Activated T-helper 17 cell treated with anti-CD3 and anti-CD28 coated beads, Interleukin-2, amount 50 U/mL, for 72 hours (primary cell): ENCODE results near the gene COQ4. TPM values are rescaled to one million over a fixed set of nuclear protein-coding genes. Genes with fewer than 3 reads are reported as not detected.

ENCODE experiments used
- ATAC-seq: fragments of 150-1000 bp; cut with Tn5 transposase; replicated peaks from 2 replicates; pipeline ENCODE4 v1.10.0; 2021; ENCODE audit warnings: mild to moderate bottlenecking, moderate library complexity
- H3K27ac Mint-ChIP-seq: one replicate; pipeline ENCODE4 v1.8.0; 2022; ENCODE audit warnings: mixed read lengths
- H3K27me3 Mint-ChIP-seq: one replicate; pipeline ENCODE4 v1.8.0; 2022; ENCODE audit warnings: mixed read lengths
- H3K36me3 Mint-ChIP-seq: one replicate; pipeline ENCODE4 v1.8.0; 2022; ENCODE audit warnings: low read depth, mild to moderate bottlenecking, mixed read lengths
- H3K4me1 Mint-ChIP-seq: one replicate; pipeline ENCODE4 v1.8.0; 2022; ENCODE audit warnings: mixed read lengths
- H3K4me3 Mint-ChIP-seq: one replicate; pipeline ENCODE4 v1.8.0; 2022; ENCODE audit warnings: mild to moderate bottlenecking, mixed read lengths
- H3K9me3 Mint-ChIP-seq: one replicate; pipeline ENCODE4 v1.8.0; 2022; ENCODE audit warnings: mixed read lengths
- total RNA-seq, 2 donors: library from RNA; stranded (reverse); gene quantifications; one replicate each; pipeline ENCODE4 v1.2.3, GENCODE V29; 2022

The COQ4 gene
- total RNA-seq, 2 donors from 2014 or later = 30.8 to 44.4 TPM

DNA sequence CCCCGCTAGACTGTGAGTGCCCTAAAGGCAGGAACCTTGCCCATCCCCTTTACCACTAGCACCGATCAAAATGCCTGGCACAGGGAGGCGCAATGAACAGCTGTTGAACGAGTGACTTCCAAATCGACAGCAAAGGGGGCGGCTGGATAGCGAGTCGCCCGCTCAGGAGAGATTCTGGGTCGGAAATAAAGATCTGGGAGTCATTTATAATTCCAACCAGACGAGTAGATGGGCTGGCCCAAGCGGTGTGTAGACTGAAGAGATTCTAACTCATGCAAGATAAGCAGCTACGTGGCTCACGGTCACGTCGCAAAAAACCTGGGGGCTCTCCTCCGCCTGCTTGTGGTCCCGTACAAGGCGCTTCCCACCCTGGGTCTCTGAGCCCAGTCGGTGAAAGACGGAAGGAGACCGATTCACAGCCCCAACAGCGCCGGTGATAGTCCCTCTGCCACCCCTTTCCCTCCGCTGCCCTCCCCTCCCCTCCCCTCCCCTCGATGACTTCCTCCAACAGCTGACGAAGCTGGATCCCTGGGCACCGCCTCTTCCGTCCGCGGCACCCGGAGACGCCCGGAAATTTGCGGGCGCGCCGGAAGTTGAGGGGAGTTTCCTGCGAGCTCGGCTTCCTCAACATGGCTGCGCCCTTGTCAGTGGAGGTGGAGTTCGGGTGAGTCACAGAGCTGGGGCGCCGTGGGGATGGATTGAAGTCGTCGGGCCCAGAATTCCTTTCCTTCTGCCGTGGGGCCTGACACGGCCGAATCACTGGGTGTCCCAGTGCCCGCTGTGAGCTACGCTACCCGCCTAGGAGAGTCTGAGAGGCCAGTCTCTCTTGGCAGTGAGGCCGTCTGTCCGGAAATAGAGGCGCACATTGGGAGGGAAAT is 48.4 kb downstream of the COQ4 start, which contains the start of gene URM1:
TSS of gene URM1 (plus strand) at position 623 of the 878 bp plus-strand sequence. CDS start at position 630, 7 bp downstream.
- peak within 1 kb of the TSS; percentile 97 for H3K27ac Mint-ChIP-seq
- peaks cover 22% of the 10 kb centered on the region for H3K4me1 Mint-ChIP-seq
- ATAC-seq = peak; percentile 99
- no peaks in the 10 kb centered on the region for H3K9me3 Mint-ChIP-seq
- H3K36me3 Mint-ChIP-seq = peaks cover 34% of the 10 kb centered on the region
- peak within 1 kb of the TSS; percentile 98 for H3K4me3 Mint-ChIP-seq
- no peaks in the 10 kb centered on the region for H3K27me3 Mint-ChIP-seq

DNA sequence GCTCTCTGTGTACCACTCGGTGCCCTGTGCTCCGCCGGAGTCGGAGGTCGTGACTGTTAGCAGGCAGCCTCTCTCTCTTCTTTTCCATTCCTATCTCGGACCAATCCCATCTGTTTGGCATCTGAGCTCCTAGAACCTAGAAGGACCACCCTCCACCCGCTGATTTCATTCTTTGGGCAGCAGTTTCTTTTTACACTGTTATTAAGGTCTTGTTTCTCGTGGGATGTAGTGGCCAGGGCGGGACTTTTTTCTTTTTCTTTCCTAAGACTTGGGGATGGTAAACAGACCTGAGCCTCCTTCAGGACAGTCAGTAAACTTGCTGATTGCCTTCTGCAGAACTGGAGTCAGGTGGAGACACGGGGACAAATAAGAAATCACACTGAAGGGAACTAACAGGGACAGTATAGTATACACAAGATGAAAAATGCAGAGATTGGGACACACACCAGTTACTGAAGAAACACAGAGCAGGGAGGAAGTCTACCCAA is 49.0 kb downstream of the COQ4 start:
- ATAC-seq = no peak

DNA sequence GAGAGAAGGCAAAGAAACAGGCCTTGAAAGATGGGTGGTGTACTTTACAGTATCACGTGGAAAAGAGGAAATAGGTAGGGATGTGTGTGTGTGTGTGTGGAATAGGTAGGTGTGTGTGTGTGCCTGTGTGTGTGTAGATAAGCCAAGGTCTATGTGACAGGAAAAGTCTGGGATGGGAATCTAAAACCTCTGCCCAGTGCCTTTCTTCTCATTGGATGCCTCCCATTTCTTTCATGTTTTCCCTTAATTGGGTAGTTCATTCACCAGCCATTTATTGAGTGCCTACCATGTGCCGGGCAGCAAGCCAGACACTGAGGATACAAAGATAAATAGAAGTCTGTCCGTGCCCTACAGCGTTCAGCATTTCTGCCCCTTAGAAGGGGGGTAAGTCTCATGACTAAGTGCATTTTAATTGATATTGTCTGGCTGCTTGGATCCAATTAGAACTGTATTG is 49.6 kb downstream of the COQ4 start:
- Mint-ChIP-seq H3K4me1 (peaks cover 22% of the 10 kb centered on the region), H3K27ac (peak overlapping the region; percentile 97), H3K27me3 (no peaks in the 10 kb centered on the region), H3K9me3 (no peaks in the 10 kb centered on the region), H3K4me3 (peak overlapping the region; percentile 98), H3K36me3 (peaks cover 42% of the 10 kb centered on the region)
- no peak for ATAC-seq

More for the DNA sequence above, 49.0 kb downstream of the COQ4 start:
- Mint-ChIP-seq H3K36me3 (peaks cover 37% of the 10 kb centered on the region), H3K27me3 (no peaks in the 10 kb centered on the region), H3K4me3 (peak overlapping the region; percentile 98), H3K9me3 (no peaks in the 10 kb centered on the region), H3K4me1 (peaks cover 22% of the 10 kb centered on the region), H3K27ac (peak overlapping the region; percentile 97)

DNA sequence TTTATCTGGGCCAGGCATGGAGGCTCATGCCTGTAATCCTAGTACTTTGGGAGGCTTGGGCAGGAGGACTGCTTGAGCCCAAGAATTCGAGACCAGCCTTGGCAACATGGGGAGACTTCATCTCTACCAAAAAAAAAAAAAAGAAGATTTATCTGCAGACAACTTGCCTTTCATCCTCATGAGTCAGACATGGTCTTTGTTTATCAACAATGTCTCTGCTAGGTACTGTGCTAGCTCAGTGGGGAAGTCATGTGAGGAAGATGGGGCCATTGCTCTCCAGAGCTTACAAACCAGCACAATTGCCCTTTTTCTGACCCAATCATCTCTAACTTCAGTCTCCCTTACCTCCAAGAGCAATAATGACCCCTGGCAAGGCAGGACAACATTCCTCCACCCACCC is 50.1 kb downstream of the COQ4 start:
- ATAC-seq = no peak
- H3K4me3 Mint-ChIP-seq = peak overlapping the region; percentile 98
- no peaks in the 10 kb centered on the region for H3K27me3 Mint-ChIP-seq
- H3K27ac Mint-ChIP-seq = no peak overlapping the region
- H3K36me3 Mint-ChIP-seq = peaks cover 45% of the 10 kb centered on the region
- no peaks in the 10 kb centered on the region for H3K9me3 Mint-ChIP-seq
- H3K4me1 Mint-ChIP-seq = peaks cover 22% of the 10 kb centered on the region

DNA sequence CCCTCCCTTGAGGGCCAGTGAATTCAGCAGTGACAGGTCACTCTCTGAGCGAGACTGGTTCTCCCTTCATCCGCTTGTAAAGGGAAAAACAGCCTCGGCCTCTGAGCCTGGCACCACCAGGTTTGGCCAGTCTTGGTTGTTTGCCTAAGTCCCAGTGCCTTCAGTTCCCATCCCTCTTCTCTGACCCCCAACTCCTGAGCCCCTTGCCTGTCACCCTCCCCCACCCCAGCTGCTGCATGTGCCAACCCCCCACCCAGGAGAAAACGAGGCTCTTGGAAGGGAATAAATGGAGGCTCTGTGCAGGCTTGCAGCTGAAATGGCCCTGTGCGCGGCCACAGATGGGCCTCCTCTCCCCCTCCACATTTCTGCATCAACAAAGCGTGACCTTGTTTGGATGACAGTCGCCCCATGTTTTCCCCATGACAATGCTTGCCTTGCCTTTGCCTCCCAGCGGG is 51.6 kb downstream of the COQ4 start:
- Mint-ChIP-seq H3K4me3 (no peak overlapping the region), H3K4me1 (peaks cover 22% of the 10 kb centered on the region), H3K36me3 (peaks cover 59% of the 10 kb centered on the region), H3K27me3 (no peaks in the 10 kb centered on the region), H3K27ac (no peak overlapping the region), H3K9me3 (no peaks in the 10 kb centered on the region)
- ATAC-seq = no peak

DNA sequence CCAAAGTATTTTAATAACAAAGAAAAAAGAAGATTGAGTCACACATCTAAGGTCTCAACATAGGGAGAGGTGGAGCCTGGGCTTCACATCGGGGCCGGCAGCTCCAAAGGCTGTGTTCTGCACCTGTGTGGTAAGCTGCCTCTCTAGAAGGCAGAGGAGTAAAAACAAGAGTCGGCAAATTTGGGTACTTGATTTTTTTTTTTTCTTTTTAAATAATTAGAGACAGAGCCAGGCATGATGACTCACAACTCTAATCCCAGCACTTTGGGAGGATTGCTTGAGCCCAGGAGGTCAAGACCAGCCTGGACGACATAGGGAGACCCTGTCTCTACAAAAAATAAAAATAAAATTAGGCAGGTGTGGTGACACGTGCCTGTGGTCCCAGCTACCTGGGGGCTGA is 53.2 kb downstream of the COQ4 start:
- no peak for ATAC-seq
- H3K9me3 Mint-ChIP-seq = no peaks in the 10 kb centered on the region
- H3K27ac Mint-ChIP-seq = no peak overlapping the region
- peaks cover 16% of the 10 kb centered on the region for H3K4me1 Mint-ChIP-seq
- no peak overlapping the region for H3K4me3 Mint-ChIP-seq
- H3K27me3 Mint-ChIP-seq = no peaks in the 10 kb centered on the region
- H3K36me3 Mint-ChIP-seq = peaks cover 71% of the 10 kb centered on the region

DNA sequence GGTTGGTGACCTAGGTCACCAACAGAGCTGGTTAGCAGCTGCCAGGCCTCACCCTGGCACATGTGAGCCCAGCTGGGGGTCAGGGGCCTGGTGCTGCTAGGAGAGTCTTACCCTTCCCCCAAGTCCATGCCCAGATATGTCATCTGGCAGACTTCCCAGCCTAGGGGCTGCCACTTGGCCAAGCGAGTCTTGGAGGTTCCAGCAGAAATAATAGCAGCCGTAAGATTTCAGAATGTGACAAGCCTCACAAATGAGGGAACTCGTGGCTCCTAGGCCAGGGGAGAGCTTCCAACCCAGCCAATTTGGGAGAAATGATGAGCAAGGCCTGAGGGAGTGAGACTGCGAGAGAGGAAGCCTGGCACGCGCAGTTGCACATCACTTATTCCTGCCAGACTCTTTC is 59.6 kb downstream of the COQ4 start:
- no peak for ATAC-seq
- no peaks in the 10 kb centered on the region for H3K27me3 Mint-ChIP-seq
- no peaks in the 10 kb centered on the region for H3K4me1 Mint-ChIP-seq
- H3K36me3 Mint-ChIP-seq = peaks cover 53% of the 10 kb centered on the region
- no peak overlapping the region for H3K4me3 Mint-ChIP-seq
- no peak overlapping the region for H3K27ac Mint-ChIP-seq
- H3K9me3 Mint-ChIP-seq = no peaks in the 10 kb centered on the region

DNA sequence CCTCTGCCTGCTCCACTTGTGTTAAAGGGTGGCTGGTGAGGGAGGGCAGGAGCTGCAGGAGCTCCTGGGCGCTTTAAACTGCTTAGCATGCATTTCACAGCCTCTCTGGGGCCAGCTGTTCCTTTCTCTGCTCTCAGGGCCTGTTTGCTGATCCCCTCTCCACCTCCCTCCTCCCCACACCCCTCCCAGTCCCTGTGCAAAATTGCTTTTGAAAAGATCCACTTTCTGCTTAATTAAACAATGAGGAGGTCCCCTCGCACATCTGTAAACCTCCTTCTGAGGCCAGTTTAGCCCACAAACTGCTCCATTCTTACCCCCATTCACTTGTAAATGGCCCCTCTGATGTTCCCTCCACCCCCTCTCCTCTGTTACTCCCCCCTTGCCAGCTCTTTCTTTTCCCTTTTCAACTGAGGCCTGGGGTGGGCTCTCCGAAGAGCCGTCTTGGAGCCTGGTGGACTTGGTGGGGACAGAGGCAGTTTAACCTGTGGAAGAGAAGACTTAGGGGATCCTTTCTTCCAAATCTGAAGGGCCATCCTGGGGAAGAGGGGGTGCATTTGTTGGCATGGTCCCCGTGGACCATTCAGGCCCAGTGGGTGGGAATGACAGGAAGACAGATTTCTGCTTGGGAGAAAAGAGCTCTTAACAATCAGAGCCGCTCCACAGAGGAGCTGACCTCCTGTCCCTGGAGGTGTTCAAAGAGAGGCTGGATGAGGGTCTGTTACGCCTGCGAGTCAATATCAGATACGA is 60.5 kb downstream of the COQ4 start:
- no peak overlapping the region for H3K4me3 Mint-ChIP-seq
- H3K27me3 Mint-ChIP-seq = no peaks in the 10 kb centered on the region
- no peak for ATAC-seq
- peaks cover 56% of the 10 kb centered on the region for H3K36me3 Mint-ChIP-seq
- no peaks in the 10 kb centered on the region for H3K9me3 Mint-ChIP-seq
- H3K4me1 Mint-ChIP-seq = no peaks in the 10 kb centered on the region
- H3K27ac Mint-ChIP-seq = no peak overlapping the region

Other genes with a start within 250 kb of the COQ4 start
- gene PTGES2, start 195.1 kb upstream of the COQ4 start, total RNA-seq = 10 to 100 TPM; 15.3 to 32.3 TPM
- not detected for gene LCN2, start 173.4 kb upstream of the COQ4 start, total RNA-seq
- gene BBLN, start 162.6 kb upstream of the COQ4 start, total RNA-seq = 10 to 100 TPM; 65.7 to 71.9 TPM
- gene CIZ1, start 131.3 kb upstream of the COQ4 start, total RNA-seq = 100 to 1,000 TPM; 113 to 123 TPM
- gene DNM1, start 119.5 kb upstream of the COQ4 start, total RNA-seq = 1 to 10 TPM in 1 of 2 donors, under 1 TPM in 1; 0.84 to 9.2 TPM
- gene GOLGA2, start 46.8 kb upstream of the COQ4 start, total RNA-seq = 10 to 100 TPM; 31.2 to 60.0 TPM
- 10 to 100 TPM; 12.1 to 14.9 TPM for gene SWI5, start 46.6 kb upstream of the COQ4 start, total RNA-seq
- gene TRUB2, start 392 bp upstream of the COQ4 start, total RNA-seq = 10 to 100 TPM; 22.6 to 35.2 TPM
- 10 to 100 TPM in 1 of 2 donors, 1 to 10 TPM in 1; 7.7 to 22.3 TPM for gene SLC27A4, start 17.7 kb downstream of the COQ4 start, total RNA-seq
- gene URM1, start 48.5 kb downstream of the COQ4 start, total RNA-seq = 10 to 100 TPM; 41.4 to 83.5 TPM
- gene CERCAM, start 98.0 kb downstream of the COQ4 start, total RNA-seq = 1 to 10 TPM in 1 of 2 donors, under 1 TPM in 1; 0.56 to 1.7 TPM
- 10 to 100 TPM; 49.4 to 66.2 TPM for gene ODF2, start 133.2 kb downstream of the COQ4 start, total RNA-seq
- gene GLE1, start 181.9 kb downstream of the COQ4 start, total RNA-seq = 10 to 100 TPM; 53.6 TPM
- 100 to 1,000 TPM; 294 to 337 TPM for gene SPTAN1, start 229.7 kb downstream of the COQ4 start, total RNA-seq